DMS 273 (cell line): ENCODE results near the gene MAPKBP1.
"Not testable (repeated sequence)": the region's sequence is repeated elsewhere in the genome, so short reads cannot be mapped to it uniquely, and the experiment has no call there.

Experiments
- DNase-seq: peaks from one replicate; lab custom pipeline; 2025; ENCODE audit not compliant: unreplicated experiment; lab: John Stamatoyannopoulos, UW

The MAPKBP1 gene, protein sequence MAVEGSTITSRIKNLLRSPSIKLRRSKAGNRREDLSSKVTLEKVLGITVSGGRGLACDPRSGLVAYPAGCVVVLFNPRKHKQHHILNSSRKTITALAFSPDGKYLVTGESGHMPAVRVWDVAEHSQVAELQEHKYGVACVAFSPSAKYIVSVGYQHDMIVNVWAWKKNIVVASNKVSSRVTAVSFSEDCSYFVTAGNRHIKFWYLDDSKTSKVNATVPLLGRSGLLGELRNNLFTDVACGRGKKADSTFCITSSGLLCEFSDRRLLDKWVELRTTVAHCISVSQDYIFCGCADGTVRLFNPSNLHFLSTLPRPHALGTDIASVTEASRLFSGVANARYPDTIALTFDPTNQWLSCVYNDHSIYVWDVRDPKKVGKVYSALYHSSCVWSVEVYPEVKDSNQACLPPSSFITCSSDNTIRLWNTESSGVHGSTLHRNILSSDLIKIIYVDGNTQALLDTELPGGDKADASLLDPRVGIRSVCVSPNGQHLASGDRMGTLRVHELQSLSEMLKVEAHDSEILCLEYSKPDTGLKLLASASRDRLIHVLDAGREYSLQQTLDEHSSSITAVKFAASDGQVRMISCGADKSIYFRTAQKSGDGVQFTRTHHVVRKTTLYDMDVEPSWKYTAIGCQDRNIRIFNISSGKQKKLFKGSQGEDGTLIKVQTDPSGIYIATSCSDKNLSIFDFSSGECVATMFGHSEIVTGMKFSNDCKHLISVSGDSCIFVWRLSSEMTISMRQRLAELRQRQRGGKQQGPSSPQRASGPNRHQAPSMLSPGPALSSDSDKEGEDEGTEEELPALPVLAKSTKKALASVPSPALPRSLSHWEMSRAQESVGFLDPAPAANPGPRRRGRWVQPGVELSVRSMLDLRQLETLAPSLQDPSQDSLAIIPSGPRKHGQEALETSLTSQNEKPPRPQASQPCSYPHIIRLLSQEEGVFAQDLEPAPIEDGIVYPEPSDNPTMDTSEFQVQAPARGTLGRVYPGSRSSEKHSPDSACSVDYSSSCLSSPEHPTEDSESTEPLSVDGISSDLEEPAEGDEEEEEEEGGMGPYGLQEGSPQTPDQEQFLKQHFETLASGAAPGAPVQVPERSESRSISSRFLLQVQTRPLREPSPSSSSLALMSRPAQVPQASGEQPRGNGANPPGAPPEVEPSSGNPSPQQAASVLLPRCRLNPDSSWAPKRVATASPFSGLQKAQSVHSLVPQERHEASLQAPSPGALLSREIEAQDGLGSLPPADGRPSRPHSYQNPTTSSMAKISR (N-terminal part only)

DNA sequence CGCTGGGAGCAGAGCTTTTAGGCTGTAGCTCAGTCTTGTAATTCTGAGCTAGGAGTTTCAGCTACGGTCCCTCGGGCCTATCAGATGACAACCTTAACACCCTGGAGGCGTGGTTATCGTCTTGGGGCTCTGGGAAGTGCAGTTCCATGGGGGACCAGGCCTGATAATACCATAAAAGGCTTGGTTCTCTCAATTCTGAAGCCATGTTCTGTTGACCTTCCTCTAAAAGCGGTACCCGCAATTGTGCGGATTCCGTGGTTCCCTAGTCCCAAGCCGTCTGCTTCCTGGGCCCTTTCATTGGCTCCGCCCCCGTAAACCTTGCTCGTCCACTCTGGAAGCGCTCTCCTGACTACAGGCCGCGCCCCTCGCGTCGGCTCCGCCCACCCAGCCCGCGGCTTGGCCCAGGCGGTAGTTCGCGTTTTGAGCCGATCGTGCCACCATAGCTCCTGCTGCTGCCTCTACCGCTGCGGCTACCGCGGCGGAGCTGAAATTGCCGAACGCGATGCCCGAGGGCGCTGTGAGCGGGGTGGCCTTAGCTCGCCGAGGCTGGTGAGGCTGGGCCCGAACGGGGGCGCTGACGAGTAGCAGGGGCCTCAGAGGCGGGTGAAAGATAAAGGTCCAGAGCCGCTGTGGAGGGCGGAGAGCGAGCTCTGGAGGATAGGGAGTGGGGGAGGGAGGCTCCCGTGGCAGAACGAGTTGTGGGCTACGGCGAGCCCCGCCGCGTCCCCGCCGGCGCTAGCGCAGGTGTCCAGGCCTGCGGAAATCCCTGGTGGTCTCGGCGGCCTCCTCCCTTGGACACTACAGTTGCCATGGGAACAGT, at the start of gene MAPKBP1:
MAPKBP1 (plus strand) TSS at position 423 of the 820 bp plus-strand sequence. CDS start 792 bp downstream, outside the sequence.
- peak; percentile 98 for DNase-seq

DNA sequence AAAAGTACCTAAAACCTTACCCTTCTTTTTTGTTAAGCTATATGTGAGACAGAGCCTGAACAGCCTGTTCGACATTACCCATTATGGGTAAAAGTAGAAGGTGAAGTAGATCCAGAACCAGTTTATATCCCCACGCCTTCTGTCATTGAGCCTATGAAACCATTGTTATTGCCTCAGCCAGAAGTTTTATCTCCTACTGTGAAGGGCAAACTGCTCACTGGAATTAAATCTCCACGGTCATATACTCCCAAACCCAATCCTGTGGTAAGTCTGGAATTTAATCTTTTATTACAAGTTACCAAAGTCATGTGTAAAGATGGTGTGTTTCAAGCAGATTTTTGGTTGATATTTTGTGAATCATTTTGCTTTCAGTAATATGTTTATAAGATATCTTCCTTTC, 47.1 kb upstream of the MAPKBP1 start:
- no peak for DNase-seq

DNA sequence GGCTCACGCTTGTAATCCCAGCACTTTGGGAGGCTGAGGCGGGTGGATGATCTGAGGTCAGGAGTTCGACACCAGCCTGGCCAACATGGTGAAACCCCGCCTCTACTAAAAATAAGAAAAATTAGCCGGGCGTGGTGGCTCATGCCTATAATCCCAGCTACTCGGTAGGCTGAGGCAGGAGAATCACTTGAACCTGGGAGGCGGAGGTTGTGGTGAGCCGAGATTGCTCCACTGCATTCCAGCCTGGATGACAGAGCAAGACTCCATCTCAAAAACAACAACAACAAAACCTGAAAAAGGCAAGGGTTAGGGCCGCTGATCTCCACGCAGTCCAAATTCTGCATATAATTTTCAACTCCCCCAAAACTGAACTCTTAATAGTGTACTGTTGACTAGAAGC, 46.2 kb upstream of the MAPKBP1 start:
- not testable (repeated sequence) for DNase-seq

DNA sequence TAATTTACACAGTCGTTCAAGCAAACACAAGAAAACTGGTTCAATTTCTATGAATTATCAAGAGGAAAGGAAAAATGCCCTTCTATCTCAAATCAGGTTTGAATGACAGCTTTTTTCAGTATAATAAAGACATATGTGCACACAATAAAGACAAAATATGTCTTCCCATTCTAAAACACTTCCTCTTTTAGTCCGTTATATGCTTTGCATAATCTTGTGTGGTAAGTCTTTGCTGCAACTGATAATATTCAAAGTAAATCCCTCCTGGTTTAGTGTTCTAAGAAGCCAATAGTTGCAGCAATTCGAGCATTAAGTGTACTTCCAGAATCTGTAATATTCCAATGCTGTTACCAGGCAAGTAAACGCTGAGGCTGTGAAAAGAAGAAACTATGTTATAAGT, 43.7 kb upstream of the MAPKBP1 start:
- DNase-seq = no peak

DNA sequence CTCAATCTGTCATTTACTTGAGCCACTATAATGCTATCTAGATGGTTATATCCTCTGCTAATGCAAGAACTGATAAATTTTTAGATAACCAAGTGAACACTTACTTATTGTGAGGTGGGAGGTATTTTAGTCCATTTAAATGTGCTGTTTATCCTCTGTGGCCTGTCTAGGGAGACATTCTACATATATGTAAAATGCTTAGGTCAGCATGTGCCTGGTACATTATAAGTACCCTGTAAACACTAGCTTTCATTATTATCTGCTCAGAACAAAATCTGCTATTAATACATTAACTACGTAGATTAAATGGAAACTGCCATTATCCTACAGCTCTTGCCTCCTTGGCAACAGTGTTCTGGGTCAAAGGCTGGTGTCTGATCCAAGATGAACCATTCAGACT, 41.8 kb upstream of the MAPKBP1 start:
- no peak for DNase-seq

DNA sequence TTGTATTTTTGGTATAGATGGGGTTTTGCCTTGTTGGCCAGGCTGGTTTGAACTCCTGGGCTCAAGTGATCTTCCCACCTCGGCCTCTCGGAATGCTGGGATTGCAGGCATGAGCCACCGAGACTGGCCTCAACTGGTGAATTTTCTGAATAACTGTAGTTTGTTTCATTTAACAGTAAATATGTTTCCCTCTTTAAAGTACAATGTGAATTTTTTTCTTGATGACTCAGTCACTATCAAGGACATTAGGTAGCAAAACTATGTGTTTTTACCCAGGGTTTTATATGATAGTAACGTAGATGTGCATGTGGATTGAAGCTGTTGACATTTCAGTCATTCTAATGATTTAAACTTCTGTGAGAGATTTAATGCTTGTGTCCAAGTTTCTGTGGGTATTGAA, 40.2 kb upstream of the MAPKBP1 start:
- no peak for DNase-seq

DNA sequence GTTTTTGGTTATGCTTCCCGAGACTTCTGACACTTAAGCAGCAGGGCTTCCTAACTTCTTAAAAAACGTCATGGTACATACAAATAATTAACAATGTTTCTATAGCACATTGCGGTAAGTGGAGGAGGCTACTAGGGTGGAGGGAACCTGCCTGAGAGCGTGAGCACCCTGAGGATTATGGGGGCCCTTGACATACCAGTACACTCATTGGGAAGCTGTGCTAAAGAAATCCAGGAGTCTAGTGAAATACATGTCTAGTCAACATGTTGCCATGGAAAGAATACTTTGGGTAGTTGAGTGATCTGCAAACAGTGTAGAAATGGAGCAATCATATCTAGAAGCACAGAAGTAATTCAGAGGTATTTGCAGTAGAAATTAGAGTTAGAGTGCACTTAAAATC, 39.2 kb upstream of the MAPKBP1 start:
- DNase-seq = no peak

DNA sequence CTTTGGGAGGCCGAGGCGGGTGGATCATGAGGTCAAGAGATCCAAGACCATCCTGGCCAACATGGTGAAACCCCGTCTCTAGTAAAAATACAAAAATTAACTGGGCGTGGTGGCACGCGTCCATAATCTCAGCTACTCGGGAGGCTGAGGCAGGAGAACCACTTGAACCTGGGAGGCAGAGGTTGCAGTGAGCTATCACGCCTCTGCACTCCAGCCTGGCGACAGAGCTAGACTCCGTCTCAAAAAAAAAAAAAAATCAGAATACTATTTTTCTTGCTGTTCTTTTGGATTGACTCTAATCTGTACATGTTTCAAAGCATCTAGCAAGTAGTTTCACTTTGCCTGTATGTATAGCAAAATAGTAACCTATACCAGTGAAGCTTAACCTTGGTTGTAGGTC, 38.8 kb upstream of the MAPKBP1 start:
- DNase-seq = not testable (repeated sequence)

DNA sequence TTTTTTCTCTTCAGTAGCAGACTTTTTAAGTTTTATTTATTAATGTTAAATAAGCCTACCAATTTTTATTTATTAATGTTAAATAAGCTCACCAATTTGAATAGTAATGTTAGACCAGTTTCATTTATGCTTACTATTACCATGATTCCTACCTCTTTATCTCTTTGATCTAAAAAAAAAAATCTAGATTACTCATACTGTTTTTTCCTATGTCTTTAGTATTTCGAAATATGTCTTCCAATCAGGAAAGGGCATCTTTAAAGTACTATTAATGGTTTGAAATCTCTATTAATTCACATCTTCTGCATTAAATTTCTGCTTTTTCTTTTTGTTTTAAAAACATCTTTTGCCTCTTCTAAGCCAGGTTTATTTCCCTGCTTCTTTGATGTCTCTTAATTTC, 27.5 kb upstream of the MAPKBP1 start:
- no peak for DNase-seq

DNA sequence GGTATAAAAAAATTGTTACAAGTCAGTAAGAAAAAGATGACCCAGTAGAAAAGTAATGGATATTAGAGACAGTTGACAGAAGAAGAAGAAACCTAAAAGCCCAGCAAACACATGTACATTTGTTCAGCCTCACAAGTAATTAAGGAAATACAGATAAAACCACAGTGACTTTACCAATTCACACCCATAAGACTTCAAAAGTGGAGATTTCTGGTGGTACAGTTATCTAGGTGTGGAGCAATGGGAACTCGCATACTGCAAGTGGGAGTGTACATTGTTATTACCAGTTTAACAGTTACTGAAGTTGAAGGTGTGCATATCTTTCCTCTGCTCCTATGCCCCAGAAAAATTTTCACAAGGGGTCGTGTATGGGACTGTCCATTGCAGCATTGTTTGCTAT, 18.1 kb upstream of the MAPKBP1 start:
- no peak for DNase-seq

DNA sequence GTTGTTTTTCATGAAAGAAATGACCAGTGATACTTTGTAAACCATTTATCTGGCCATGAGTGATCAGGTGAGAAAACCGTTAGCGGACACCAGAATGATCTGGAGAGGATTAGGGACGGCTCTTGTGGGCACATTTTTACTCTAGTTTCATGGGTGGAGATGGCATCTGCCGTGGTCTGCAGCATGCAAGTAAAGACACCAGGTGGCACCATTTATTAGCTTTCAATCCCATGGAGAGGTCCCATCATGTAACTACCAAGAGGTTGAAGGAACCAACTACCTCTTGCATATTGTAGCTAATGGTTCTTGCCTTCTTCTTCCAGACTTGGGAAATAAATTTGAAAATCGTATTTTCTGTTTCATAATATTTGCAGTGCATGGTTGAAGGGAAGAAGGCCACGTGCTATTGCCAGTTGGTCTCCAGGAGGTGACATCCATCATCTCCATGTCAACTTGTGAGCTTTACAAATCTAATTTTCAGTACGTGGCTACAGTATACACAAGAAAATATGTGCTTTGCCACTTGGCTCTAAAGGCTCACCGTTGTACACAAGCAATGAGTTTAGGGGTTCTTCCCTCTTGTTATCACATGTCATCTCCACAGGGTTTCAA, 1.5 kb upstream of the MAPKBP1 start:
- peak; percentile 83 for DNase-seq

DNA sequence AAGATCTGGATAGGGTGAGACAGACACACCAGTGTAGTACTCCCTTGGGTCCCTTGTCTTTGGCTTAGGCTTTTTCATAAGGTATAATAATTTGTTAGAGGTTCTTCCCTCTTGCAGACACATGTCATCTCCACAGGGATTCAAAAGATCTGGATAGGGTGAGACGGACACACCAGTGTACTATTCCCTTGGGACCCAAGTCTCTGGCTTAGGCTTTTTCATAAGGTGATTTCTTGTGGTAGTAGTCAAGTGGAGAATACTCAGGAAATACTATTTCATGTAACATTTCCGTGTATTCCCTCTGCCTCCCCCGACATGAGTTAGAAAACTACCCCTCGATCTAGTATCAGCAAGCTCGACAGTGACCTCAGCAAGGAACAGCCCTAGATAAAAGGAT, 954 bp upstream of the MAPKBP1 start:
- DNase-seq = peak; percentile 40

DNA sequence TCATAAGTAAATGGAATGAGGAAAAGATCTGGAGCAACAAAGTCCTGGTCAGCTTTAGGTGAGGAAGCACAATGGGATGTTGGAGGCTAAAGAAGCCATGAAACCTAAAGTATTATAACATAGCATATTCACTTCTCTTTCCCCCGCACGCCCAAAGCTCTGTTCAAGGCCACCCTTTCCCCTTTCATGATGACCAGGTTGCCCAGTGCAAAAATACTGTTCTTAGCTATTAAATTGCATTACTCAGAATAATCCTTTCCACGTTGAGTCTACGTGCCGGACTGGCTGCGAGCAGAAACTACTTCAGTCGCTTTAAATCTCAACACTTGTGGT, 589 bp upstream of the MAPKBP1 start:
- DNase-seq = no peak

DNA sequence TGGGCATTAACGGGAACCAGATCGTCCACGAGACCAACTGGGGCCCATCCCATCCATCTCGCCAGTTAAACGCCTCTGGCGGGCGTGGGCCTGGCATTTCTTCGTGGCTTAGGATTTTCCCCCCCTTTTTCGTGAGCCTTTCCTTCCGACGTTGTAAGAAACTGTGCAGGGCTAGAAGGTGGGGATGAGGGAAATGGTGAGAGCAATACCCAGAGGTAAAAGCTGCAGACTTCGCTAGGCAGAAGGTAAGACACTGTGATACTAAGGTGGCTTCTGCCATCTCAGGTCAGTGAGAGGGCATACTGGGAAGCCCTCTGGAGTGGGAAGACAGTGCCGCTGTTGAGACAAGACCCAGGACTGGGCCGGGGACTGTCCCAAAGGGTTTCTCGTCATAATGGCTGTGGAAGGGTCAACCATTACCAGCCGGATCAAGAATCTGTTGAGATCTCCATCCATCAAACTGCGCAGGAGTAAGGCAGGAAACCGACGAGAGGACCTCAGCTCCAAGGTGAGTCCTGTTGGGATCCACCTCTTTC, 666 bp downstream of the MAPKBP1 start:
- no peak for DNase-seq

DNA sequence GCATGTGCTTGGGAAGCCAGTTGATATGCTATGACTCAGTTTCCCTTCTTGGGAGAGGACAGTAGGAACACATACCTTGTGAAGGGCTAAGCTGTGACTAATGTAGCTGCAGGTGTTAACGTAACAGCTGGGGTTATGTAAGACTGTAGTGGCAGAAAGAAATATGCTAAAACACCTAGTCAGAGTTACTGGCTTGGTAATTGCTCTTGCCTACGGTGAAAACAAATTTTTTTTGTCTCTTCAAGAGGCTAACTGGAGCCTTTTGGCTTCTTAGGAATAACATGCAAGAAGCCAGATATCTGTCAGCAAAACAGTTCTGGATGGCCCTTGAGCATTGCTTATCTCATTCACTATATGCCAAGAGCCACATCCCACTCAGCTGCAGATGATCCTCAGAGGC, 1.4 kb downstream of the MAPKBP1 start:
- DNase-seq = peak; percentile 26

DNA sequence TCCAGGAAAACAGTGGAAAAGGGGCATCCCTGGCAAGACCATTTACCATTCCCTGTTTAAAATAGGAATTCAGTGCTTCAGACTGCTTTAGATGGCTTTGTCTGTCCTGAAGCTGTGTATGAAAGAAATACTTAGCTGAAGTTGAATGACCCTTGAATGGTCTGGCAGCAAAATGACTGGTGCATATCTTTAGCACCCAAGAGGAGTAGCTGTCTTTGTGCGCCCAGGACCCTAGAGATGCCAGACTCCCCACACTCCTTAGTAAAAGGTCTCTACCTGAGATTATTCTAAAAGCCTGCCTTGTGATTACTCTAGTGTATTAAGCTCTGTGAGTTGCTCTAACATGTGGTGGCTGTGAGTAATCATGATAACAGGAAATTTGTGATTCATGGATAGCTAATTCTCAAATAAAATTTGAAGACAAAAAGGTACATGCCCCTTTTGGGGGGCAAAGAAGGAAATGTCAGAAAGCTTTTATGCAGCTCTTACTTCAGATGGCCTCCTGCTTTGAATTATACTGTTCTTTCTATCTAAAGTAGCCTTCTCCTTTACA, 3.2 kb downstream of the MAPKBP1 start:
- DNase-seq = no peak

DNA sequence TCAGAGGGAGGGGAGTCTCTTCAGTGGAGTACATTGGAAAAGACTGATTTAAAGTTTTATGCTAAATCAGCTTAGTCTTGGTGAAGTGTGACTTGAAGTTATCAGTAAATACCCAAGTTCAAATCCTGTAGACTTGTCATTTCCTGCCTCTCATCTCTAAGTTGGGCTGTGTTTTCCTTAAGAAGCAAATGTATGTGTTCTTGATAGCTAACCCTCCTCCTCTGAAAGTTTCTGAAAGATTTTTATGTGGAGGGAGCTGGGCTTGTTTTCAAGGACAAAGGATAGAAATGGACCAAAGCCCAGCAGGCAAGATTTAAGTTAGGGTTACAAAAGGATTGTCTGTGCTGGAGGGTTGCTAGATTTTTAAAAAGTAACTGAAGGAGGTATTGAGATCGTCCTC, 4.2 kb downstream of the MAPKBP1 start:
- no peak for DNase-seq

DNA sequence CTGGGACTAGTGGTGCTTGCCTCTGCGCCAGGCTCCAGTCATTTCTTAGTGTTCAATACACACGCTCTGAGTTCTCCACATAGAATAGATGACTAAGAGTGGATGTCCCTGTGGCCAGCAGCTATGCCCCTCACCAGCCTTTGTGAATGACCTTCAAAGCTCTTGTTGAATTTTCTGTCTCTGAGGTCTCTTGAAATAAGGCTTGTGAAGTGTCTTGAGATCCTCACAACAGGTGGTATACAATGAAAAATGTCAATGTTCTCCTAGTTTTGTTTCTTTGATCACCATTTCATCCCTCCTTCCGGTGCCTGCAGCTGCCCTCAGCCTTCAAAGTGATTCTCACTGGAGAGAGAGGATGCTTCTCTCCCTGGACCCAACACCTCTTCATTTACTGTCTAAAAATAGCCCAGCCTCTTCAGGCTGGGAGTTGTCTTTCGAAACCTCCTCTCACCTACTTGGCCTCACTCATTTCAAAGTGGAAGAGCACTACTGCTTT, 5.4 kb downstream of the MAPKBP1 start:
- no peak for DNase-seq

DNA sequence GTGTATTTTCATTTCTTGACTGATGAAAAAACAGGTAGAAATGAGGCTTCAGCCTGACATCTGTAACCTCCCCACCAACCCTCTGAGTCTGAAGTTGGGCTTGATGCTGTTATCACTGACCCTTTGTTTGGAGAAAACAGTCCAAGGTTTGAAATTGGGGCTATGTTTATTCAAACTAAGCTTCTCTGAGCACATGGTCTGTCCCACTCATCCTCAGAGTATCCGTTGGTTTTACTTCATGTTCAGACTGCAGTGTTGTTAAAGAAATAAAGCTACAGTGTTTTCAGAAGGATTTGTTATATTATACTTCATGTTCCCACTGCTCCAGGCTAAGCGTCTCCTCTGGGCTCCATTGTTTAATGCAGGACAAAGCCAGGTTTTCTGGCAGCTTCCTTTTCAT, 6.0 kb downstream of the MAPKBP1 start:
- DNase-seq = no peak
